GM19193 (cell line): ENCODE data around the gene RLF.
A peak's percentile ranks its signal among the peaks of the same experiment; 100 is the strongest.

Source experiments
- POLR2A ChIP-seq: IDR thresholded peaks from 4 replicates; pipeline ENCODE4 v1.6.1; 2011; ENCODE audit not compliant: insufficient read depth, insufficient read length; ENCODE audit errors: extremely low read depth

Gene RLF

GRCh38 chr1:40161125-40161887 is at the start of gene RLF:
TSS of gene RLF (plus strand) at chr1:40161387. CDS start at chr1:40161400, 13 bp downstream.
- peak; percentile 92 for TF ChIP-seq POLR2A

- TF ChIP-seq POLR2A = no peak
These were observed 46.8 kb upstream of the RLF start for GRCh38 chr1:40114400-40114799.

GRCh38 chr1:40120128-40120527 is 41.1 kb upstream of the RLF start:
- no peak for TF ChIP-seq POLR2A

- TF ChIP-seq POLR2A = no peak
These were observed 38.3 kb upstream of the RLF start for GRCh38 chr1:40122855-40123254.

GRCh38 chr1:40130892-40131291 is 30.3 kb upstream of the RLF start:
- TF ChIP-seq POLR2A = no peak

- no peak for TF ChIP-seq POLR2A
These were observed 28.5 kb upstream of the RLF start for GRCh38 chr1:40132383-40133311.

- TF ChIP-seq POLR2A = no peak
These were observed 27.9 kb upstream of the RLF start for GRCh38 chr1:40133312-40133665.

GRCh38 chr1:40133839-40134238 is 27.3 kb upstream of the RLF start:
- no peak for TF ChIP-seq POLR2A

- no peak for TF ChIP-seq POLR2A
These were observed 20.8 kb upstream of the RLF start for GRCh38 chr1:40140211-40140973.

GRCh38 chr1:40141878-40142535 is 19.2 kb upstream of the RLF start:
- TF ChIP-seq POLR2A = no peak

- TF ChIP-seq POLR2A = no peak
These were observed 17.2 kb upstream of the RLF start for GRCh38 chr1:40143891-40144575.

GRCh38 chr1:40151457-40152079 is 9.6 kb upstream of the RLF start:
- TF ChIP-seq POLR2A = no peak

- no peak for TF ChIP-seq POLR2A
These were observed 8.0 kb upstream of the RLF start for GRCh38 chr1:40153073-40153770.
